Endothelial cell (in vitro differentiated cells): Measurements from ENCODE around the gene HS2ST1. TPM values are rescaled to one million over a fixed set of nuclear protein-coding genes. Genes with fewer than 3 reads are reported as not detected.

Experiments used
- DNase-seq: peaks from one replicate; pipeline ENCODE4 v3.0.0; 2021; ENCODE audit warnings: low spot score
- H3K27ac Mint-ChIP-seq: one replicate; pipeline ENCODE4 v1.8.0; 2021; ENCODE audit warnings: mixed read lengths, inconsistent platforms; ENCODE audit not compliant: unreplicated experiment
- H3K27me3 Mint-ChIP-seq: one replicate; pipeline ENCODE4 v1.8.0; 2021; ENCODE audit warnings: mild to moderate bottlenecking, moderate library complexity, mixed read lengths, inconsistent platforms; ENCODE audit not compliant: unreplicated experiment
- H3K36me3 Mint-ChIP-seq: one replicate; pipeline ENCODE4 v1.8.0; 2021; ENCODE audit warnings: mild to moderate bottlenecking, low read depth, mixed read lengths, inconsistent platforms; ENCODE audit not compliant: unreplicated experiment
- H3K4me1 Mint-ChIP-seq: one replicate; pipeline ENCODE4 v1.8.0; 2021; ENCODE audit warnings: mild to moderate bottlenecking, mixed read lengths, inconsistent platforms; ENCODE audit not compliant: unreplicated experiment
- H3K4me3 Mint-ChIP-seq: one replicate; pipeline ENCODE4 v1.8.0; 2021; ENCODE audit warnings: mild to moderate bottlenecking, mixed read lengths, inconsistent platforms; ENCODE audit not compliant: unreplicated experiment
- H3K9me3 Mint-ChIP-seq: one replicate; pipeline ENCODE4 v1.8.0; 2021; ENCODE audit warnings: mixed read lengths, inconsistent platforms; ENCODE audit not compliant: unreplicated experiment
- total RNA-seq: library from RNA; stranded (reverse); fragmentation: NEBNext Ultra II Directional; extraction: Animal tissue kit (Norgen Biotek cat#: 25700); gene quantifications from one replicate; pipeline ENCODE4 v1.2.1, GENCODE V29; 2021; ENCODE audit not compliant: unreplicated experiment
- TF ChIP-seq, protein P1 (sequence below): fragments of 200-600 bp; sonication (generic); IDR thresholded peaks from one replicate; pipeline ENCODE4 v1.5.0; 2021; ENCODE audit warnings: antibody characterized with exemption; ENCODE audit not compliant: unreplicated experiment

The HS2ST1 gene
- total RNA-seq, 1 donor from 2014 or later: 22.1 TPM

DNA sequence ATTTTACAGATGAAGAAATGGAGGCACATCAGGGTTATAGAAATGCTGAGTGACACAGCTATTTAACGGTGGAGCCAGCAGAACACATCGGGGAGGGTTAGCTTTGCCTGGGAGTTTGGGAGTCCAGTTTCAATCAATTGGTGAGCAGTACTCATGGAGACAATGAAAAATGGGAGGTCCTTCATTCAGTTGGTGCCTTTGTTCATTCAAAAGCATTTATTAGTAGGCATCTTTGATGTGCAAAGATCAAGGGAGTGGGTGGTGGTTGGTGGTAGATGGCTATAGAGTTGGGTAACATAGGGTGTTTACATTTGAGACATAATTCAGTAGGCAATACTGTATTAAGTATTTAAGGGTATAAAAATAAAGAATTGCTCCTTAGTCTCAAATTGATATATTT, 230.5 kb downstream of the HS2ST1 start:
- no peak overlapping the region for H3K27ac Mint-ChIP-seq
- H3K4me3 Mint-ChIP-seq: no peak overlapping the region
- H3K9me3 Mint-ChIP-seq: no peaks in the 10 kb centered on the region
- no peak for DNase-seq
- H3K27me3 Mint-ChIP-seq: peaks cover 6% of the 10 kb centered on the region
- TF ChIP-seq, protein P1, sequence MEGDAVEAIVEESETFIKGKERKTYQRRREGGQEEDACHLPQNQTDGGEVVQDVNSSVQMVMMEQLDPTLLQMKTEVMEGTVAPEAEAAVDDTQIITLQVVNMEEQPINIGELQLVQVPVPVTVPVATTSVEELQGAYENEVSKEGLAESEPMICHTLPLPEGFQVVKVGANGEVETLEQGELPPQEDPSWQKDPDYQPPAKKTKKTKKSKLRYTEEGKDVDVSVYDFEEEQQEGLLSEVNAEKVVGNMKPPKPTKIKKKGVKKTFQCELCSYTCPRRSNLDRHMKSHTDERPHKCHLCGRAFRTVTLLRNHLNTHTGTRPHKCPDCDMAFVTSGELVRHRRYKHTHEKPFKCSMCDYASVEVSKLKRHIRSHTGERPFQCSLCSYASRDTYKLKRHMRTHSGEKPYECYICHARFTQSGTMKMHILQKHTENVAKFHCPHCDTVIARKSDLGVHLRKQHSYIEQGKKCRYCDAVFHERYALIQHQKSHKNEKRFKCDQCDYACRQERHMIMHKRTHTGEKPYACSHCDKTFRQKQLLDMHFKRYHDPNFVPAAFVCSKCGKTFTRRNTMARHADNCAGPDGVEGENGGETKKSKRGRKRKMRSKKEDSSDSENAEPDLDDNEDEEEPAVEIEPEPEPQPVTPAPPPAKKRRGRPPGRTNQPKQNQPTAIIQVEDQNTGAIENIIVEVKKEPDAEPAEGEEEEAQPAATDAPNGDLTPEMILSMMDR: no peak
- H3K36me3 Mint-ChIP-seq: no peaks in the 10 kb centered on the region
- H3K4me1 Mint-ChIP-seq: peaks cover 5% of the 10 kb centered on the region

DNA sequence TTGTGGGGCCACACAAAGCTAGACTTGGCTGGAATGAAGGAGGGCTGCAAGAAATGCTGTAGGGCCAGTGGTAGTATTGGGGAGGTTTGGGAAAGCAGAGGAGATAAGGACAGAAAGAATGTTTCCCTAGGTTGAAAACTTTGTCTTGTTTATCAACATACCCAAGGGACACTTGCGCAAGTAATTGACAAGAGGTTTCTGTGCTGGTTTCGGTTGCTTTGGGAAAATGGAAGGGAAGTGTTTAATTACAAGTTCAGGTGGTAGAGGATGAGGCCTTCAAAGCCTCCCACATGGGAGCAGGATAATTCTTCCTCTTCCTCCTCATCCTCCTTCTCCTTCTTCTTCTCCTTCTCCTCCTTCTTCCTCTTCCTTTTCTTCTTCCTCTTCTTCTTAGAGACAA, 232.1 kb downstream of the HS2ST1 start:
- Mint-ChIP-seq H3K27me3 (peaks cover 6% of the 10 kb centered on the region), H3K36me3 (no peaks in the 10 kb centered on the region), H3K9me3 (no peaks in the 10 kb centered on the region), H3K27ac (no peak overlapping the region), H3K4me1 (peaks cover 7% of the 10 kb centered on the region), H3K4me3 (no peak overlapping the region)
- DNase-seq: no peak
- TF ChIP-seq, protein P1: no peak

DNA sequence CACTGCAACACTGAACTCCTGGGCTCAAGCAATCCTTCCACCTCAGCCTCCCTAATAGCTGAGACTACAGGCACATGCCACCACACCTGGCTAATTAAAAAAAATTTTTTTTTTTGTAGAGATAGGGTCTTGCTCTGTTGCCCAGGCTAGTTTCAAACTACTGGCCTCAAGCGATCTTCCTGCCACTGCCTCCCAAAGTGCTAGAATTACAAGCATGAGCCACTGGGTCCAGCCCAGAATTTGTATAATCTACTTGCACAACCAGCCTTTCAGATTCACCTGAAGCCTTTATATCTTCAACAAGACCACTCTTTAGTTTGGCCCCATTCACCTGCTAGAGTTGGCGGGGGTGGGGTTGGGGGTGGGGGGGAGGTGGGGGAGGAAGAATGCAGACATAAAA, 232.6 kb downstream of the HS2ST1 start:
- no peak overlapping the region for H3K27ac Mint-ChIP-seq
- H3K36me3 Mint-ChIP-seq: no peaks in the 10 kb centered on the region
- TF ChIP-seq, protein P1: no peak
- no peaks in the 10 kb centered on the region for H3K9me3 Mint-ChIP-seq
- no peak overlapping the region for H3K4me3 Mint-ChIP-seq
- peaks cover 6% of the 10 kb centered on the region for H3K27me3 Mint-ChIP-seq
- DNase-seq: no peak
- peaks cover 9% of the 10 kb centered on the region for H3K4me1 Mint-ChIP-seq

DNA sequence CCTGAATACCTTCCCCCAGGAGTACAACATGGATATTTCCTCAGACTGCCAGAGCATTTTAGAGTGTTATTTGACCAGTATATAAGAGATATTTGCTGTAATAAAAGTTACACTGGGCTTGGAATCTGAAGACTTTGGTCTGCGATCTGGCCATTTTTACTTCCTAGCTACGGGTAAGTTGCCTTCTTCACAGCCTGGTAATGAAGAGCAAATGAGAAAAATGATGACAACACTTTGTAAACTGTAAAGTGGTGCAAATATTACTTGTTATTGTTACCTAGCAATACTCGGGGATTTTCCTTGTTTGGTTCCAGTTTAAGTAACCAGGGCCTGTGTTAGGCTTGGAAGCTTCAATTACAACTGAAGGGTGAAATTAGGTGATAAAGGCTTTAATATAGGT, 233.4 kb downstream of the HS2ST1 start:
- peaks cover 9% of the 10 kb centered on the region for H3K4me1 Mint-ChIP-seq
- H3K4me3 Mint-ChIP-seq: no peak overlapping the region
- DNase-seq: no peak
- no peaks in the 10 kb centered on the region for H3K36me3 Mint-ChIP-seq
- no peaks in the 10 kb centered on the region for H3K9me3 Mint-ChIP-seq
- H3K27ac Mint-ChIP-seq: no peak overlapping the region
- peaks cover 6% of the 10 kb centered on the region for H3K27me3 Mint-ChIP-seq
- TF ChIP-seq, protein P1: no peak

DNA sequence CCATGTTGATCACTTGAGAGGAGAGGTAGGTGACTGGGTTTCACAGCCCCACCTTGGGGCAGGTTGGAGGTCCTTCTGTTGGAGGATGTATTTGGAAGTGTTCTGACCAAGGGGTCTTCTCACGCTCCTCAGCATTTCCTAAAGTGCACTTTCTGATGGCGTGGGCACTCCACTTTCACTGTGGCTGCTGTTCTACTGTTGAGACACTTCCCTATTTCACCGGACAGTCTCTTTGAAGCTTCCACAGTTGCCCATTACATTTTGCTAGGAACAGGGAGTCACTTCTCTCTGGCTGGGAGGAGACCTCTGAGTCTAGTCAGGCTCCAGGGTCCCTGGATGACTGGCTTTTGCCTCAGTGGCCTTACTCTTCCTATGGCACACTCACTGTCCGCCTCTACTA, 234.2 kb downstream of the HS2ST1 start:
- Mint-ChIP-seq H3K27ac (no peak overlapping the region), H3K4me3 (no peak overlapping the region), H3K36me3 (no peaks in the 10 kb centered on the region), H3K27me3 (peaks cover 6% of the 10 kb centered on the region), H3K9me3 (no peaks in the 10 kb centered on the region), H3K4me1 (peaks cover 9% of the 10 kb centered on the region)
- TF ChIP-seq, protein P1: no peak
- no peak for DNase-seq
